GM18907 (cell line): ENCODE results near the gene PRDM5.

Experiments used
- ATAC-seq: cut with Tn5 transposase; IDR thresholded peaks from one replicate; pipeline ENCODE4 v1.9.1; 2021; ENCODE audit warnings: mild to moderate bottlenecking, moderate library complexity; ENCODE audit not compliant: unreplicated experiment

PRDM5 gene

GRCh38 chr4:120922381-120923206, at the start of gene PRDM5:
Gene PRDM5, minus strand, starts transcription at chr4:120922726. Its CDS starts 118 bp downstream, at chr4:120922608.
- no peak for ATAC-seq

- ATAC-seq: no peak
Observed at GRCh38 chr4:120971884-120972283, 49.4 kb upstream of the PRDM5 start.

- ATAC-seq: no peak
Observed at GRCh38 chr4:120965938-120966337, 43.4 kb upstream of the PRDM5 start.

GRCh38 chr4:120964596-120964995, 42.1 kb upstream of the PRDM5 start:
- ATAC-seq: no peak

- ATAC-seq: no peak
Observed at GRCh38 chr4:120963449-120963848, 40.9 kb upstream of the PRDM5 start.

- no peak for ATAC-seq
Observed at GRCh38 chr4:120960656-120961267, 38.2 kb upstream of the PRDM5 start.

- ATAC-seq: no peak
Observed at GRCh38 chr4:120948382-120948781, 25.9 kb upstream of the PRDM5 start.

- no peak for ATAC-seq
Observed at GRCh38 chr4:120942776-120943175, 20.2 kb upstream of the PRDM5 start.

GRCh38 chr4:120940547-120940946, 18.0 kb upstream of the PRDM5 start:
- ATAC-seq: no peak

- ATAC-seq: no peak
Observed at GRCh38 chr4:120939693-120940092, 17.2 kb upstream of the PRDM5 start.

- no peak for ATAC-seq
Observed at GRCh38 chr4:120929847-120930246, 7.3 kb upstream of the PRDM5 start.

GRCh38 chr4:120927801-120928409, 5.4 kb upstream of the PRDM5 start:
- no peak for ATAC-seq

GRCh38 chr4:120926358-120927025, 4.0 kb upstream of the PRDM5 start:
- no peak for ATAC-seq

- ATAC-seq: no peak
Observed at GRCh38 chr4:120924931-120925330, 2.4 kb upstream of the PRDM5 start.

GRCh38 chr4:120923207-120923522, 639 bp upstream of the PRDM5 start:
- ATAC-seq: no peak

GRCh38 chr4:120921456-120922380, 808 bp downstream of the PRDM5 start:
- ATAC-seq: no peak

GRCh38 chr4:120920666-120921065, 1.9 kb downstream of the PRDM5 start:
- ATAC-seq: no peak

GRCh38 chr4:120919358-120919757, 3.2 kb downstream of the PRDM5 start:
- ATAC-seq: no peak

- no peak for ATAC-seq
Observed at GRCh38 chr4:120918788-120919187, 3.7 kb downstream of the PRDM5 start.

- ATAC-seq: no peak
Observed at GRCh38 chr4:120918092-120918491, 4.4 kb downstream of the PRDM5 start.

- no peak for ATAC-seq
Observed at GRCh38 chr4:120916937-120917336, 5.6 kb downstream of the PRDM5 start.
